Heart left ventricle (tissue), 16 donors: ENCODE data around the gene LRIT1. TPM values are rescaled to one million over a fixed set of nuclear protein-coding genes. Genes with fewer than 3 reads are reported as not detected.

ENCODE experiments used
- ATAC-seq, 4 donors: fragments of 200-7000 bp; cut with Tn5 transposase; one replicate each; pipeline ENCODE4 v1.9.1; 2020 to 2022; ENCODE audit warnings: moderate library complexity in 4 of 4, mild to moderate bottlenecking in 3 of 4, moderate number of reproducible peaks in 1 of 4
- DNase-seq, 5 donors: peaks; one replicate each; pipeline ENCODE4 v3.0.0-alpha.2; 2020
- H3K27ac ChIP-seq, 12 donors: fragments of 200-600 bp; sonication (generic) in 4 of 12; one replicate each; pipeline versions ENCODE4 v1.5.0 to v1.8.0; 2016 to 2022; ENCODE audit warnings: mild to moderate bottlenecking in 2 of 12
- H3K27me3 ChIP-seq, 9 donors: fragments of 200-600 bp; sonication (generic) in 2 of 9; one replicate each; pipeline versions ENCODE4 v1.5.1 to v1.8.0; 2016 to 2022; ENCODE audit warnings: mild to moderate bottlenecking in 3 of 9
- H3K36me3 ChIP-seq, 9 donors: fragments of 200-600 bp; sonication (generic) in 2 of 9; one replicate each; pipeline versions ENCODE4 v1.5.0 to v1.8.0; 2018 to 2022; ENCODE audit warnings: mild to moderate bottlenecking in 2 of 9
- H3K4me1 ChIP-seq, 12 donors: fragments of 200-600 bp; sonication (generic) in 4 of 12; one replicate each; pipeline versions ENCODE4 v1.5.0 to v1.8.0; 2016 to 2022; ENCODE audit warnings: mild to moderate bottlenecking in 3 of 12
- H3K4me3 ChIP-seq, 12 donors: fragments of 200-600 bp; sonication (generic) in 4 of 12; one replicate each; pipeline versions ENCODE4 v1.5.0 to v1.8.0; 2017 to 2022; ENCODE audit warnings: mild to moderate bottlenecking in 9 of 12, moderate library complexity in 4 of 12
- H3K9me3 ChIP-seq, 12 donors: fragments of 200-600 bp; sonication (generic) in 4 of 12; one replicate each; pipeline versions ENCODE4 v1.5.0 to v1.8.0; 2016 to 2022; ENCODE audit warnings: mild to moderate bottlenecking in 1 of 12
- POLR2A ChIP-seq, 2 donors: fragments of 450-650 bp; IDR thresholded peaks; one replicate each; pipeline ENCODE4 v1.6.1; 2017; ENCODE audit warnings: antibody characterized with exemption in 2 of 2, mild to moderate bottlenecking in 2 of 2, moderate library complexity in 2 of 2
- WGBS, 4 donors: extraction: QIAGEN DNeasy Blood & Tissue Kit in 2 of 4; methylation state at CpG; one replicate each; pipeline versions ENCODE4 v1.1.5 to v1.1.7; 2013 to 2018; 5-methylcytosine and 5-hydroxymethylcytosine counted together
- intact Hi-C, 10 donors: fragments of 100-400 bp; cut with DNase I; formaldehyde crosslinking; loops; one replicate each; pipeline versions ENCODE4 v1.11.1 to v1.14.2; 2022
- polyA plus RNA-seq, 2 donors: library from polyadenylated mRNA; stranded (reverse); fragments of 200-250 nt; gene quantifications; one replicate each; pipeline ENCODE4 v1.2.3, GENCODE V29; 2013
- total RNA-seq, 9 donors: library from RNA; depleted of rRNA in 2 of 9; stranded (reverse); fragments of >200 nt in 2 of 9; fragmentation: NEBNext Ultra II Directional in 3 of 9; extraction: Animal tissue kit (Norgen Biotek cat#: 25700) in 3 of 9; gene quantifications; one replicate each; pipeline versions ENCODE4 v1.1.0 to v1.2.4, GENCODE V29; 2016 to 2023
- TF ChIP-seq, protein P1 (sequence below), 12 donors: fragments of 200-600 bp; sonication (generic) in 4 of 12; IDR thresholded peaks; one replicate each; pipeline versions ENCODE4 v1.5.0 to v1.8.0; 2018 to 2022; ENCODE audit warnings: antibody characterized with exemption in 12 of 12, mild to moderate bottlenecking in 5 of 12
- donor health status: ischemic (EF 13 %, LVEDD 7.1; RV severe dilation, severe dysfunction).
- donor health status: healthy with polysubstance abuse.
- donor health status: DM: no; HTN: yes; CAD: no.
- donor health status: DM: no; HTN: no; CAD: no.
- donor health status: ischemic (EF 25% LVEDD 6.9; RV normal size, moderate dysfunction).
- donor health status: ischemic (EF 25% LVEDD 5.7; RV mildly dilated, moderate dysfunction).
- donor health status: healthy.
- donor health status: DM: yes; HTN: yes; CAD: no.
- donor health status: ischemic (EF 35%, LVEDD 5.7; RV mildly dilated, moderate dysfunction).
- donor health status: nonischemic (EF 11% LVEDD 7.7; RV severe dilation, severe dysfunction).
- donor health status: DM: yes; HTN: yes; CAD: no.
- donor health status: PGD.
- donor health status: ischemic (EF 29% LVEDD 5.4; RV normal size, mild dysfunction).
- donor health status: nonischemic (EF 23%, LVEDD 6.1; RV moderate dilation, normal function).

The LRIT1 gene
- total and polyA plus RNA-seq, 11 donors = not detected

DNA sequence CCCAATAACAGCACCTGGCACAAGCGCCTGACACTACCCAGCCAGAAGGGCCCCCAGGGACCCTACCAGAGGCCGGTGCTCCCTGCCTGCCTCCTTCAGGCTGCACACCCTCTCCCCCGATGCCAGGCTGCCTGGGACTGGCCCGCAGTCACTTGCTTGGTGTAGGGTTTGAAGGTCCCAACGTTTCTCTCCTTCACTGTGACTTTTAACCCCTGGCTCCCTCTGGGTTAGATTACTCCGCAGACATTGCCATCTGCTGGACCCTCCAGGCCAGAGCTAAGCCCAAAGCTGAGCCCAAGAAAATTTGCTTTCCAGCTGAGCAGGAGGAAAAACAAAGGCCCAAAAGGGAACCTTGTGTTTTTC lies 40.1 kb downstream of the LRIT1 start:
- ATAC-seq (no peak), DNase-seq (no peak)
- intact Hi-C loops = loop anchor here in 1 of 10 donors (5.0 kb wide), 1 partner anchor 49 kb away; no protein-coding TSS in a partner anchor
- 40 to 49% (median 47%) methylated on average over 6 of the region's 6 CpGs for WGBS, 4 donors
- H3K36me3 ChIP-seq = no peaks in the 10 kb centered on the region
- H3K27me3 ChIP-seq = peaks cover 0 to 12% (median 0%) of the 10 kb centered on the region in 9 donors
- no peak overlapping the region for H3K27ac ChIP-seq
- no peak overlapping the region for H3K4me3 ChIP-seq
- TF ChIP-seq, protein P1, sequence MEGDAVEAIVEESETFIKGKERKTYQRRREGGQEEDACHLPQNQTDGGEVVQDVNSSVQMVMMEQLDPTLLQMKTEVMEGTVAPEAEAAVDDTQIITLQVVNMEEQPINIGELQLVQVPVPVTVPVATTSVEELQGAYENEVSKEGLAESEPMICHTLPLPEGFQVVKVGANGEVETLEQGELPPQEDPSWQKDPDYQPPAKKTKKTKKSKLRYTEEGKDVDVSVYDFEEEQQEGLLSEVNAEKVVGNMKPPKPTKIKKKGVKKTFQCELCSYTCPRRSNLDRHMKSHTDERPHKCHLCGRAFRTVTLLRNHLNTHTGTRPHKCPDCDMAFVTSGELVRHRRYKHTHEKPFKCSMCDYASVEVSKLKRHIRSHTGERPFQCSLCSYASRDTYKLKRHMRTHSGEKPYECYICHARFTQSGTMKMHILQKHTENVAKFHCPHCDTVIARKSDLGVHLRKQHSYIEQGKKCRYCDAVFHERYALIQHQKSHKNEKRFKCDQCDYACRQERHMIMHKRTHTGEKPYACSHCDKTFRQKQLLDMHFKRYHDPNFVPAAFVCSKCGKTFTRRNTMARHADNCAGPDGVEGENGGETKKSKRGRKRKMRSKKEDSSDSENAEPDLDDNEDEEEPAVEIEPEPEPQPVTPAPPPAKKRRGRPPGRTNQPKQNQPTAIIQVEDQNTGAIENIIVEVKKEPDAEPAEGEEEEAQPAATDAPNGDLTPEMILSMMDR (IDR thresholded peaks at IDR 0.05) = no peak
- TF ChIP-seq POLR2A (IDR thresholded peaks at IDR 0.05) = no peak
- H3K9me3 ChIP-seq = no peaks in the 10 kb centered on the region
- H3K4me1 ChIP-seq = peaks cover 0 to 8% (median 0%) of the 10 kb centered on the region in 12 donors

DNA sequence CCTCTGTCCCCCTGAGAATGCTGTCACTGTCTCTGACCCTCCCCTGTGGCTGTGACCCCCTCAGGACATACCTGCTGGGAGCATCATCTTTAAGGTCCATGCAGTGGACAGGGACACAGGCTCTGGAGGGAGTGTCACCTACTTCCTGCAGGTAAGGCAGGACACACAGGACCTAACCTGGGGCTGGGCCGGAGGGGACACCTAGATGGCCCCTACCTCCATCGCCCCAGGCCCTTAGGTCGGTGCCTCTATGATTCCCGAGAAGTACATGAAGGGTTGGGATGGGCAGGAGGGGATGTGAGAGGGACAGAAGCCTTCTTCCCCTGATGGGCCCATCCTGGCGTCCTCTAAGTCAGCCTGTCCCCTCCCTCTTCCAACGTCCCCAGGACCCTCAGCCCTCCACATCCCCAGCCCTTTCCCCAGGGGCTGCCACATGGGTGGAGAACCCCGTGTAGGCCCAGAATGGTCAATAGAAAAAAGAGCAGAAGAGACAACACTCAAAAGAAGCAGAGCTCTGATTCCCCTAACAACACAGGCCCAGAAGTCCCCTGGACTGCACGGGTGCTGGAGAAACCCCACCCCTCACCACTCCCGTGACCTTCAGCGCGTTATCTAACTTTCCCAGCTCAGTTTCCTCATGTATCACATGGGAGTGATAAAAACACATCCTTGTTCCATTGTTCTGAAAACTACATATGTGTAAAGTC lies 40.7 kb downstream of the LRIT1 start:
- Histone ChIP-seq H3K9me3 (no peaks in the 10 kb centered on the region), H3K27ac (no peak overlapping the region), H3K4me1 (peaks cover 0 to 8% (median 0%) of the 10 kb centered on the region in 12 donors), H3K4me3 (no peak overlapping the region), H3K36me3 (no peaks in the 10 kb centered on the region), H3K27me3 (peaks cover 0 to 17% (median 3%) of the 10 kb centered on the region in 9 donors)
- intact Hi-C loops = loop anchor here in 1 of 10 donors (5.0 kb wide), 1 partner anchor 48 kb away; no protein-coding TSS in a partner anchor
- 59 to 62% (median 59%) methylated on average over 11 of the region's 11 CpGs for WGBS, 4 donors
- TF ChIP-seq, protein P1 (IDR thresholded peaks at IDR 0.05) = no peak
- no peak for TF ChIP-seq POLR2A (IDR thresholded peaks at IDR 0.05)
- no peak for ATAC-seq
- no peak for DNase-seq

DNA sequence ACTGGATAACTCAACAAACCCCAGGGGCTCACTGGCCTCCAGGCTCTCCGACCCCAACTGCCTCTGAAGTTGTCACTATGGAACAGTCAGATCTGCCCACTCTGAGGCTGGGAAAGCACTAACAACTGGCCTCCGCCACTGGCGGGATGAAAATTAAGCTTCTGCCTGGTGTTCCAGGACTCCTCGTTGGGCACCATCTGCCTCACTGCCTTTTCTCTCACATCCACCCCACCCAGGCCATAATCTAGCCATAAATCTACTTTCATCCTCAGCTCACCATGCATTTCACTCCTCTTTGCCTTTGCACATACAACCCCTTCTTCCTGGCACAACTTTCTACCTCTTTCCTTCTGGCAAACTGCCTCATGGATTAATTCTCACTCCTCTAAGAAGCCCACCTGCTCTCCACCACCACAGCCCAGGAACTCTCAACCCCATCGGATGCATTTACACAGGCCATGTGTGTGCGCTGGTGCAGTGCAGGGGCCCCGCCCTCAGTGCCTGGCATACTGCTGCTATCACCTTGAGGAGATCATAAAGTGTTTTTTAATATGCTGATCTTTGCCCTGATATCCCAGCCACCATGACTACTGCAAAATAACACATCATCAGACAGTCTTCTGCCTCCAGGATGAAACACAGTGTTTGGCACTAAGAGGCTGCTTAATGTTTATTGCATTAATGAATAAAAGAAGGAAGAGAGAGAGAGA lies 43.0 kb downstream of the LRIT1 start:
- H3K4me1 ChIP-seq = peaks cover 0 to 26% (median 8%) of the 10 kb centered on the region in 12 donors
- peaks cover 5 to 41% (median 21%) of the 10 kb centered on the region in 9 donors for H3K27me3 ChIP-seq
- TF ChIP-seq, protein P1 (IDR thresholded peaks at IDR 0.05) = no peak
- no peak for TF ChIP-seq POLR2A (IDR thresholded peaks at IDR 0.05)
- ATAC-seq (no peak), DNase-seq (no peak)
- no peak overlapping the region for H3K27ac ChIP-seq
- 82 to 89% (median 86%) methylated on average over 7 of the region's 7 CpGs for WGBS, 4 donors
- intact Hi-C loops = loop anchor here in 1 of 10 donors (5.0 kb wide), 1 partner anchor 46 kb away; no protein-coding TSS in a partner anchor
- no peaks in the 10 kb centered on the region for H3K36me3 ChIP-seq
- H3K9me3 ChIP-seq = no peaks in the 10 kb centered on the region
- no peak overlapping the region for H3K4me3 ChIP-seq

DNA sequence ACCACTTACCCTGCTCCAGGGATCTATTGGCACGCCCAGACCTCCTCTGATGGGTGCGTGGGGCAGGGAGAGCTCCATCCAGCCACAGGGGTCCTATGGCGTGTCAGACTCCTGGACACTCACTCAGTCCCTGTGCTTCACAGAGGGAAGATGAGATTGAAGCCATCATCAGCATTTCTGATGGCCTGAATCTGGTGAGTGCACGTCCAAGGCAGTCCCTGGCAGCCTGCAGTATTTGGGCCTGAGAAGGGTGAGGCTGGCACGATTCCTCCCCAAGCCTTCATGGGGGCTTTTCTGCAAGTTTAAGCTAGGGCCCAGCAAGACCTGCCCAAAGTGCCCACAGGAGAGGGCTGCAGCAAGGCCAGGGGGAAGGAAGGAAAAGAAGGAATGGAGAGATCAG lies 43.7 kb downstream of the LRIT1 start:
- TF ChIP-seq, protein P1 (IDR thresholded peaks at IDR 0.05) = no peak
- no peak for TF ChIP-seq POLR2A (IDR thresholded peaks at IDR 0.05)
- WGBS, 4 donors = 73 to 79% (median 79%) methylated on average over 3 to 5 of the region's 5 CpGs
- Histone ChIP-seq H3K4me1 (peaks cover 0 to 26% (median 8%) of the 10 kb centered on the region in 12 donors), H3K4me3 (no peak overlapping the region), H3K9me3 (no peaks in the 10 kb centered on the region), H3K27ac (no peak overlapping the region), H3K36me3 (no peaks in the 10 kb centered on the region), H3K27me3 (peaks cover 9 to 41% (median 21%) of the 10 kb centered on the region in 9 donors)
- DNase-seq = no peak
- no peak for ATAC-seq
- intact Hi-C loops = loop anchor here in 1 of 10 donors (5.0 kb wide), 1 partner anchor 45 kb away; no protein-coding TSS in a partner anchor
